Measurements from ENCODE around the gene KDELR3. TPM values are rescaled to one million over a fixed set of nuclear protein-coding genes. Genes with fewer than 3 reads are reported as not detected.
"Not testable (repeated sequence)": the region's sequence is repeated elsewhere in the genome, so short reads cannot be mapped to it uniquely, and the experiment has no call there.

The KDELR3 gene
- total and polyA plus RNA-seq, 2 donors = 1.9 to 2.3 TPM

DNA sequence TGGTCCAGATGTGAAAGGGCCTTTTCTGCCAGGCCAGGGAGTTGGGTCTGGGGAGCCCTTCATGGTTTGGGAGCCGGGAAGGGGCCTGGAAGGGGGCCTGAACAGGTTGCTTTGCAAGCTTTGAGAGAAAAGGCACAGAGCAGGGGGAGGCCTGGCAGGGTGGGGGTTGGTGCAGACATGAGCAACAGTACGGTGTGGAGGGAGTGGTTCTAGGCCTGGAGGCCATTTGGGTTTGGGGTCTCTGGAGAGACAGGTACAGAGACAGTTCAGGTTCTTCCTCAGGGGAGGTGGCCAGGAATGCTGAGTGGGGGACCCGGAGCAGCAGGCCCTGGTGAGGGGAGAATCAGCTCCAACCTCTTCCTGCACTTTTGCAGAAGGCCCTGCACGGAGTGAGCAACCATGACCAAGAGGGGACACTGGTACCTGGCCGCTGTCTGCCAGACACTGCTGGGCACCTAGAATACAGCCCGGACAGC, 1.4 kb downstream of the KDELR3 start:
- DNase-seq (ENCODE audit: low read depth in 6 of 9, low spot score in 9 of 9) = no peak
- no peak overlapping the region for H3K4me3 ChIP-seq (ENCODE audit: low read length in 2 of 2)

GRCh38 chr22:38470179-38470578, 2.3 kb downstream of the KDELR3 start:
- peaks cover 5 to 47% of the 10 kb centered on the region in 2 donors for H3K27me3 ChIP-seq (ENCODE audit: control insufficient read depth in 2 of 2, insufficient read depth in 1 of 2, low read length in 1 of 2)
- WGBS = 97% methylated on average over 10 of the region's 10 CpGs

More for the DNA sequence above, 1.4 kb downstream of the KDELR3 start:
- peaks cover 12 to 18% of the 10 kb centered on the region in 2 donors for H3K4me1 ChIP-seq (ENCODE audit: control insufficient read depth in 2 of 2, insufficient read depth in 2 of 2, low read length in 2 of 2)
- H3K9me3 ChIP-seq (ENCODE audit: control insufficient read depth in 2 of 2, insufficient read depth in 1 of 2, low read length in 1 of 2) = peaks cover 0 to 6% of the 10 kb centered on the region in 2 donors
- no peaks in the 10 kb centered on the region for H3K36me3 ChIP-seq (ENCODE audit: control insufficient read depth in 2 of 2, insufficient read depth in 2 of 2, low read length in 1 of 2)
- H3K27ac ChIP-seq (ENCODE audit: low read depth in 1 of 2, low read length in 1 of 2) = no peak overlapping the region
- H3K27me3 ChIP-seq (ENCODE audit: control insufficient read depth in 2 of 2, insufficient read depth in 1 of 2, low read length in 1 of 2) = peaks cover 5 to 47% of the 10 kb centered on the region in 2 donors
- 98% methylated on average over 6 of the region's 6 CpGs for WGBS

GRCh38 chr22:38471237-38471636, 3.3 kb downstream of the KDELR3 start:
- peaks cover 7 to 10% of the 10 kb centered on the region in 2 donors for H3K4me1 ChIP-seq (ENCODE audit: control insufficient read depth in 2 of 2, insufficient read depth in 2 of 2, low read length in 2 of 2)
- DNase-seq (ENCODE audit: low read depth in 6 of 9, low spot score in 9 of 9) = no peak
- WGBS = 96% methylated on average over 11 of the region's 11 CpGs
- H3K36me3 ChIP-seq (ENCODE audit: control insufficient read depth in 2 of 2, insufficient read depth in 2 of 2, low read length in 1 of 2) = no peaks in the 10 kb centered on the region
- peaks cover 0 to 6% of the 10 kb centered on the region in 2 donors for H3K9me3 ChIP-seq (ENCODE audit: control insufficient read depth in 2 of 2, insufficient read depth in 1 of 2, low read length in 1 of 2)
- H3K27me3 ChIP-seq (ENCODE audit: control insufficient read depth in 2 of 2, insufficient read depth in 1 of 2, low read length in 1 of 2) = peaks cover 5 to 36% of the 10 kb centered on the region in 2 donors
- H3K27ac ChIP-seq (ENCODE audit: low read depth in 1 of 2, low read length in 1 of 2) = no peak overlapping the region
- no peak overlapping the region for H3K4me3 ChIP-seq (ENCODE audit: low read length in 2 of 2)

More at GRCh38 chr22:38470179-38470578, 2.3 kb downstream of the KDELR3 start:
- H3K4me1 ChIP-seq (ENCODE audit: control insufficient read depth in 2 of 2, insufficient read depth in 2 of 2, low read length in 2 of 2) = peaks cover 12 to 18% of the 10 kb centered on the region in 2 donors
- H3K27ac ChIP-seq (ENCODE audit: low read depth in 1 of 2, low read length in 1 of 2); H3K9me3 ChIP-seq (ENCODE audit: control insufficient read depth in 2 of 2, insufficient read depth in 1 of 2, low read length in 1 of 2); H3K36me3 ChIP-seq (ENCODE audit: control insufficient read depth in 2 of 2, insufficient read depth in 2 of 2, low read length in 1 of 2); H3K4me3 ChIP-seq (ENCODE audit: low read length in 2 of 2); DNase-seq (ENCODE audit: low read depth in 6 of 9, low spot score in 9 of 9): not testable (repeated sequence)

- no peaks in the 10 kb centered on the region for H3K9me3 ChIP-seq (ENCODE audit: control insufficient read depth in 2 of 2, insufficient read depth in 1 of 2, low read length in 1 of 2)
- peaks cover 0 to 2% of the 10 kb centered on the region in 2 donors for H3K36me3 ChIP-seq (ENCODE audit: control insufficient read depth in 2 of 2, insufficient read depth in 2 of 2, low read length in 1 of 2)
- H3K4me3 ChIP-seq (ENCODE audit: low read length in 2 of 2) = no peak overlapping the region
- H3K27me3 ChIP-seq (ENCODE audit: control insufficient read depth in 2 of 2, insufficient read depth in 1 of 2, low read length in 1 of 2) = peaks cover 0 to 7% of the 10 kb centered on the region in 2 donors
- no peak for DNase-seq (ENCODE audit: low read depth in 6 of 9, low spot score in 9 of 9)
- no peak overlapping the region for H3K27ac ChIP-seq (ENCODE audit: low read depth in 1 of 2, low read length in 1 of 2)
- 92% methylated on average over 10 of the region's 10 CpGs for WGBS
- no peaks in the 10 kb centered on the region for H3K4me1 ChIP-seq (ENCODE audit: control insufficient read depth in 2 of 2, insufficient read depth in 2 of 2, low read length in 2 of 2)
These were observed 6.2 kb downstream of the KDELR3 start for GRCh38 chr22:38474003-38474607.

GRCh38 chr22:38477585-38477984, 9.7 kb downstream of the KDELR3 start:
- WGBS = 94% methylated on average over 1 of the region's 1 CpG
- Histone ChIP-seq H3K4me1 (ENCODE audit: control insufficient read depth in 2 of 2, insufficient read depth in 2 of 2, low read length in 2 of 2) (no peaks in the 10 kb centered on the region), H3K27ac (ENCODE audit: low read depth in 1 of 2, low read length in 1 of 2) (no peak overlapping the region), H3K36me3 (ENCODE audit: control insufficient read depth in 2 of 2, insufficient read depth in 2 of 2, low read length in 1 of 2) (peaks cover 25 to 31% of the 10 kb centered on the region in 2 donors), H3K9me3 (ENCODE audit: control insufficient read depth in 2 of 2, insufficient read depth in 1 of 2, low read length in 1 of 2) (no peaks in the 10 kb centered on the region), H3K27me3 (ENCODE audit: control insufficient read depth in 2 of 2, insufficient read depth in 1 of 2, low read length in 1 of 2) (no peaks in the 10 kb centered on the region), H3K4me3 (ENCODE audit: low read length in 2 of 2) (no peak overlapping the region)
- DNase-seq (ENCODE audit: low read depth in 6 of 9, low spot score in 9 of 9) = no peak

GRCh38 chr22:38479096-38479837, 11.4 kb downstream of the KDELR3 start:
- Histone ChIP-seq H3K27ac (ENCODE audit: low read depth in 1 of 2, low read length in 1 of 2) (no peak overlapping the region), H3K4me3 (ENCODE audit: low read length in 2 of 2) (no peak overlapping the region), H3K4me1 (ENCODE audit: control insufficient read depth in 2 of 2, insufficient read depth in 2 of 2, low read length in 2 of 2) (no peaks in the 10 kb centered on the region), H3K9me3 (ENCODE audit: control insufficient read depth in 2 of 2, insufficient read depth in 1 of 2, low read length in 1 of 2) (no peaks in the 10 kb centered on the region), H3K27me3 (ENCODE audit: control insufficient read depth in 2 of 2, insufficient read depth in 1 of 2, low read length in 1 of 2) (no peaks in the 10 kb centered on the region), H3K36me3 (ENCODE audit: control insufficient read depth in 2 of 2, insufficient read depth in 2 of 2, low read length in 1 of 2) (peaks cover 42 to 48% of the 10 kb centered on the region in 2 donors)
- WGBS = 84% methylated on average over 7 of the region's 7 CpGs
- DNase-seq (ENCODE audit: low read depth in 6 of 9, low spot score in 9 of 9) = no peak

- H3K4me1 ChIP-seq (ENCODE audit: control insufficient read depth in 2 of 2, insufficient read depth in 2 of 2, low read length in 2 of 2) = peaks cover 4 to 5% of the 10 kb centered on the region in 2 donors
- H3K27me3 ChIP-seq (ENCODE audit: control insufficient read depth in 2 of 2, insufficient read depth in 1 of 2, low read length in 1 of 2) = no peaks in the 10 kb centered on the region
- no peak for DNase-seq (ENCODE audit: low read depth in 6 of 9, low spot score in 9 of 9)
- WGBS = 97% methylated on average over 3 of the region's 3 CpGs
- H3K4me3 ChIP-seq (ENCODE audit: low read length in 2 of 2) = no peak overlapping the region
- H3K36me3 ChIP-seq (ENCODE audit: control insufficient read depth in 2 of 2, insufficient read depth in 2 of 2, low read length in 1 of 2) = peaks cover 53 to 68% of the 10 kb centered on the region in 2 donors
- no peaks in the 10 kb centered on the region for H3K9me3 ChIP-seq (ENCODE audit: control insufficient read depth in 2 of 2, insufficient read depth in 1 of 2, low read length in 1 of 2)
- H3K27ac ChIP-seq (ENCODE audit: low read depth in 1 of 2, low read length in 1 of 2) = no peak overlapping the region
These were observed 13.4 kb downstream of the KDELR3 start for GRCh38 chr22:38481162-38481870.

DNA sequence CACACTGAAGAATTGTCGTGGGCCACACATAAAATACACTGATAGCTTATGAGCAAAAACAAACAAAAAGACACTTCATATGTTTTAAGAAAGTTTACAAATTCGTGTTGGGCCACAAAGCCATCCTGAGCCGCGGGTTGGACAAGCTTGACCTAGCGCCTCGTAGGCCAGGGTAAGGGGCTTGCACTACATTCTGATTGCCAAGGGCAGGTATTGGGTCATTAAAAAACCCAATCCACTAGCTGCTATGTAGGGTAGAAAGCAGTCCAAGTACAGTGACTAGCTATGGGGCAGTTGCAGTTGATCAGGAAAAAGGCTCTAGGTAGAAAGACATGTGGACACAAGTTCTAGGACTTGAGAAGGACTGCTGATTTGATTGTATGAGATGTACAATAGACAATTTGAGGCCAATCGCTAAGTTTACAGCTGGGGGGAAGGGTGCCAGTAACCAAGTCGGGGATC, 14.0 kb downstream of the KDELR3 start:
- Histone ChIP-seq H3K4me1 (ENCODE audit: control insufficient read depth in 2 of 2, insufficient read depth in 2 of 2, low read length in 2 of 2) (peaks cover 5 to 7% of the 10 kb centered on the region in 2 donors), H3K36me3 (ENCODE audit: control insufficient read depth in 2 of 2, insufficient read depth in 2 of 2, low read length in 1 of 2) (peaks cover 59 to 74% of the 10 kb centered on the region in 2 donors), H3K9me3 (ENCODE audit: control insufficient read depth in 2 of 2, insufficient read depth in 1 of 2, low read length in 1 of 2) (no peaks in the 10 kb centered on the region), H3K27me3 (ENCODE audit: control insufficient read depth in 2 of 2, insufficient read depth in 1 of 2, low read length in 1 of 2) (no peaks in the 10 kb centered on the region), H3K27ac (ENCODE audit: low read depth in 1 of 2, low read length in 1 of 2) (no peak overlapping the region), H3K4me3 (ENCODE audit: low read length in 2 of 2) (no peak overlapping the region)
- DNase-seq (ENCODE audit: low read depth in 6 of 9, low spot score in 9 of 9) = no peak
- WGBS = 98% methylated on average over 8 of the region's 8 CpGs
